Heart right ventricle (tissue), 16 donors: ENCODE measurements around the gene FFAR1. TPM values are rescaled to one million over a fixed set of nuclear protein-coding genes. Genes with fewer than 3 reads are reported as not detected.

ENCODE experiments used
- ATAC-seq, 8 donors: fragments of 200-7000 bp; cut with Tn5 transposase; one replicate each; pipeline ENCODE4 v1.9.1; 2020; ENCODE audit warnings: mild to moderate bottlenecking in 8 of 8, moderate library complexity in 8 of 8, moderate number of reproducible peaks in 1 of 8
- DNase-seq, 2 donors: peaks; one replicate each; pipeline ENCODE4 v3.0.0-alpha.2; 2020
- H3K27ac ChIP-seq, 10 donors: fragments of 200-600 bp; sonication (generic) in 2 of 10; one replicate each; pipeline versions ENCODE4 v1.5.0 to v1.8.0; 2020 to 2022; ENCODE audit warnings: mild to moderate bottlenecking in 3 of 10
- H3K27me3 ChIP-seq, 7 donors: fragments of 200-600 bp; one replicate each; pipeline ENCODE4 v1.8.0; 2021 to 2022; ENCODE audit warnings: mild to moderate bottlenecking in 2 of 7
- H3K36me3 ChIP-seq, 9 donors: fragments of 200-600 bp; sonication (generic) in 1 of 9; one replicate each; pipeline versions ENCODE4 v1.5.0 to v1.8.0; 2020 to 2022; ENCODE audit warnings: mild to moderate bottlenecking in 2 of 9
- H3K4me1 ChIP-seq, 9 donors: fragments of 200-600 bp; sonication (generic) in 1 of 9; one replicate each; pipeline versions ENCODE4 v1.5.0 to v1.8.0; 2020 to 2022; ENCODE audit warnings: mild to moderate bottlenecking in 4 of 9
- H3K4me3 ChIP-seq, 10 donors: fragments of 200-600 bp; sonication (generic) in 2 of 10; one replicate each; pipeline versions ENCODE4 v1.5.0 to v1.8.0; 2020 to 2022; ENCODE audit warnings: mild to moderate bottlenecking in 7 of 10, moderate library complexity in 2 of 10
- H3K9me3 ChIP-seq, 11 donors: fragments of 200-600 bp in 10 of 11; sonication (generic) in 2 of 11; one replicate each; pipeline versions ENCODE4 v1.5.0 to v1.8.0; 2013 to 2022; ENCODE audit warnings: mild to moderate bottlenecking in 2 of 11, control low read depth in 1 of 11, moderate library complexity in 1 of 11
- CTCF ChIP-seq, 9 donors: fragments of 200-600 bp; sonication (generic) in 2 of 9; IDR thresholded peaks; one replicate each; pipeline versions ENCODE4 v1.5.0 to v1.8.0; 2021 to 2022; ENCODE audit warnings: antibody characterized with exemption in 9 of 9, mild to moderate bottlenecking in 5 of 9, moderate library complexity in 1 of 9
- WGBS, 2 donors: extraction: QIAGEN DNeasy Blood & Tissue Kit; methylation state at CpG; one replicate each; pipeline ENCODE4 v1.1.7; 2013; ENCODE audit warnings: inconsistent platforms in 1 of 2; 5-methylcytosine and 5-hydroxymethylcytosine counted together
- intact Hi-C, 10 donors: fragments of 100-400 bp; cut with DNase I; formaldehyde crosslinking; loops; one replicate each; pipeline versions ENCODE4 v1.11.1 to v1.14.2; 2022
- polyA plus RNA-seq, 2 donors: library from polyadenylated mRNA; stranded (reverse); fragments of 200-250 nt; gene quantifications; one replicate each; pipeline ENCODE4 v1.2.3, GENCODE V29; 2013
- total RNA-seq, 10 donors: library from RNA; stranded (reverse); fragmentation: NEBNext Ultra II Directional in 3 of 10; extraction: Animal tissue kit (Norgen Biotek cat#: 25700) in 3 of 10; gene quantifications; one replicate each; pipeline versions ENCODE4 v1.2.1 to v1.2.4, GENCODE V29; 2021 to 2023
- donor health status: Arrhythmogenic right ventricular cardiomyopathy.
- donor health status: ischemic (EF 13 %, LVEDD 7.1; RV severe dilation, severe dysfunction).
- donor health status: healthy with polysubstance abuse.
- donor health status: DM: no; HTN: yes; CAD: no.
- donor health status: DM: no; HTN: no; CAD: no.
- donor health status: ischemic (EF 25% LVEDD 6.9; RV normal size, moderate dysfunction).
- donor health status: ischemic (EF 25% LVEDD 5.7; RV mildly dilated, moderate dysfunction).
- donor health status: healthy.
- donor health status: DM: yes; HTN: yes; CAD: no.
- donor health status: Ischemic cardiomyopathy.
- donor health status: ischemic (EF 35%, LVEDD 5.7; RV mildly dilated, moderate dysfunction).
- donor health status: nonischemic (EF 11% LVEDD 7.7; RV severe dilation, severe dysfunction).
- donor health status: DM: yes; HTN: yes; CAD: no.
- donor health status: PGD.
- donor health status: ischemic (EF 29% LVEDD 5.4; RV normal size, mild dysfunction).
- donor health status: nonischemic (EF 23%, LVEDD 6.1; RV moderate dilation, normal function).

Gene FFAR1
- total and polyA plus RNA-seq, 12 donors = not detected

GRCh38 chr19:35300339-35300649 is 47.4 kb upstream of the FFAR1 start:
- Histone ChIP-seq H3K27me3 (peaks cover 0 to 44% (median 24%) of the 10 kb centered on the region in 7 donors), H3K4me1 (peaks cover 0 to 6% (median 0%) of the 10 kb centered on the region in 9 donors), H3K4me3 (no peak overlapping the region), H3K36me3 (no peaks in the 10 kb centered on the region), H3K9me3 (no peaks in the 10 kb centered on the region), H3K27ac (no peak overlapping the region)
- intact Hi-C loops = no loop called here
- DNase-seq = no peak
- TF ChIP-seq CTCF (IDR thresholded peaks at IDR 0.05) = no peak
- ATAC-seq = no peak
- 74 to 77% methylated on average over 10 of the region's 10 CpGs for WGBS, 2 donors

GRCh38 chr19:35301961-35302360 is 45.7 kb upstream of the FFAR1 start:
- no peak for DNase-seq
- WGBS, 2 donors = 91 to 95% methylated on average over 2 of the region's 2 CpGs
- no peak overlapping the region for H3K27ac ChIP-seq
- ATAC-seq = no peak
- H3K9me3 ChIP-seq = no peaks in the 10 kb centered on the region
- no peak overlapping the region for H3K4me3 ChIP-seq
- no peaks in the 10 kb centered on the region for H3K36me3 ChIP-seq
- H3K4me1 ChIP-seq = peaks cover 0 to 6% (median 0%) of the 10 kb centered on the region in 9 donors
- peaks cover 0 to 41% (median 24%) of the 10 kb centered on the region in 7 donors for H3K27me3 ChIP-seq
- intact Hi-C loops = no loop called here
- no peak for TF ChIP-seq CTCF (IDR thresholded peaks at IDR 0.05)

GRCh38 chr19:35302446-35302845 is 45.3 kb upstream of the FFAR1 start:
- peaks cover 0 to 41% (median 24%) of the 10 kb centered on the region in 7 donors for H3K27me3 ChIP-seq
- H3K27ac ChIP-seq = no peak overlapping the region
- no peaks in the 10 kb centered on the region for H3K9me3 ChIP-seq
- TF ChIP-seq CTCF (IDR thresholded peaks at IDR 0.05) = no peak
- no peak for ATAC-seq
- no peak overlapping the region for H3K4me3 ChIP-seq
- no peaks in the 10 kb centered on the region for H3K36me3 ChIP-seq
- 79 to 82% methylated on average over 16 of the region's 16 CpGs for WGBS, 2 donors
- intact Hi-C loops = no loop called here
- peaks cover 0 to 6% (median 0%) of the 10 kb centered on the region in 9 donors for H3K4me1 ChIP-seq
- DNase-seq = no peak

GRCh38 chr19:35303357-35303915 is 44.3 kb upstream of the FFAR1 start:
- intact Hi-C loops = no loop called here
- Histone ChIP-seq H3K4me1 (peaks cover 0 to 9% (median 0%) of the 10 kb centered on the region in 9 donors), H3K36me3 (no peaks in the 10 kb centered on the region), H3K9me3 (no peaks in the 10 kb centered on the region), H3K4me3 (no peak overlapping the region), H3K27ac (no peak overlapping the region), H3K27me3 (peaks cover 0 to 36% (median 20%) of the 10 kb centered on the region in 7 donors)
- 71 to 77% methylated on average over 6 of the region's 6 CpGs for WGBS, 2 donors
- ATAC-seq = no peak
- no peak for TF ChIP-seq CTCF (IDR thresholded peaks at IDR 0.05)
- DNase-seq = no peak
